ENCODE results near the gene MIAT. TPM values are rescaled to one million over a fixed set of nuclear protein-coding genes. Genes with fewer than 3 reads are reported as not detected.

The MIAT gene
- total RNA-seq, 2 donors from 2014 or later = 1.2 to 4.4 TPM

DNA sequence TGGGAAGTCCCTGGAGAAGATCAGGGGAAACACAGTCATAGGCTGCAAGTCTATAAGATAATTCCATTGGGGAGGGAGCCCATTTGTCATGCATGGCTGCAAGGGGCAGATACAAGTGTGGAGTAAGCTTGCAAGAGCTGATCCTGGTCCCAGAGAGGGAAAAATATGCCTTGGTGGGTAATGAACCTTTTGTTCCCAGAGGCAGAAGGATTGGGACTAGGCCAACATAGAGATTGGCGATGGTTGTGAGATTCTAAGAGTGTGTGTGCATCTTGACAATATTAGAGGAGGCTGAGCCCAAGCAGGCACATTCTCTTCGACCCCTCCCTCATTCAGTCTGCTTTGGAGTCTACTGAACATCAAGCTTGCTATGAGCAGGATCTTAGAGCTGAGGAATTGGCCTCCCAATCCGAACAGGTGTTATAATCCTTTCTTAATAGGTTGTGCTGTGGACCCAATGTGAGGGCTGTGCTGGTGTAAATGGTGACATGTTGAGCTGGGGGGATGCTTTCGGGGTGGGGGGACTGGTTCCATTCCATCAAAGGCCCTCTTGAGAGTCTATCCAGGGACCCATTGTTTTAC is 18.4 kb downstream of the MIAT start:
- no peak overlapping the region for H3K27ac ChIP-seq (ENCODE audit: low read depth, low read length)
- no peaks in the 10 kb centered on the region for H3K4me1 ChIP-seq (ENCODE audit: control insufficient read depth, insufficient read depth, low read length)
- H3K4me3 ChIP-seq (ENCODE audit: low read length) = no peak overlapping the region
- H3K9me3 Mint-ChIP-seq = no peaks in the 10 kb centered on the region
- no peaks in the 10 kb centered on the region for H3K36me3 ChIP-seq (ENCODE audit: control insufficient read depth, insufficient read depth, low read length)
- H3K4me3 Mint-ChIP-seq = no peak overlapping the region
- peaks cover 22% of the 10 kb centered on the region for H3K4me1 Mint-ChIP-seq
- H3K9me3 ChIP-seq (ENCODE audit: control insufficient read depth, low read length) = no peaks in the 10 kb centered on the region
- no peaks in the 10 kb centered on the region for H3K27me3 ChIP-seq (ENCODE audit: control insufficient read depth, insufficient read depth, low read length, poor library complexity, severe bottlenecking)
- H3K9ac ChIP-seq (ENCODE audit: extremely low read depth, low read length, poor library complexity, severe bottlenecking) = no peak overlapping the region
- no peaks in the 10 kb centered on the region for H3K27me3 Mint-ChIP-seq (ENCODE audit: insufficient read depth)
- no peak overlapping the region for H3K27ac Mint-ChIP-seq
- WGBS, 2 experiments (ENCODE audit: insufficient coverage in 1 of 2, insufficient read length in 1 of 2) = 90 to 93% methylated on average over 2 to 4 of the region's 4 CpGs
- peaks cover 4% of the 10 kb centered on the region for H3K36me3 Mint-ChIP-seq (ENCODE audit: low read depth)
- DNase-seq = no peak
- TF ChIP-seq CTCF (conservative IDR thresholded peaks at IDR 0.05) = no peak

DNA sequence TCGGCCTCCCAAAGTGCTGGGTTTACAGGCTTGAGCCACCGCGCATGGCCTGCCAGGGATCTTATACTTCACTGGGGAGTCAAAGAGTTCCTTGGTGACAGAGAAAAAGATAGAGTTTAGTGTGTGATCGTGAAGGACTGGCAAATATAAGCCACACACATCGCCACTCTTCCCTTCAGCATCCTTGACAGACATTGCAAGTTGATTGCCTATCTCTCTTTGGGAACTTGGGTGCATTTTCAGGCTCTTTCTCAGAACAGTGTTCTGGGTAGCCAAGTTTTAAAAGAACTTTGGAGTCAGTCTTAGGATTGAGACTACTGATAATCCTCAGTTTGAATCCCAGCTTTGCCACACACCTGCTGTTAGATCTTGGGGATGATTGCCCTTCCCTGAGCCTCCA is 19.8 kb downstream of the MIAT start:
- H3K27ac Mint-ChIP-seq = no peak overlapping the region
- no peak overlapping the region for H3K4me3 Mint-ChIP-seq
- no peak overlapping the region for H3K9ac ChIP-seq (ENCODE audit: extremely low read depth, low read length, poor library complexity, severe bottlenecking)
- peaks cover 7% of the 10 kb centered on the region for H3K4me1 ChIP-seq (ENCODE audit: control insufficient read depth, insufficient read depth, low read length)
- H3K9me3 ChIP-seq (ENCODE audit: control insufficient read depth, low read length) = no peaks in the 10 kb centered on the region
- peaks cover 24% of the 10 kb centered on the region for H3K4me1 Mint-ChIP-seq
- WGBS, 2 experiments (ENCODE audit: insufficient coverage in 1 of 2, insufficient read length in 1 of 2) = 73 to 91% methylated on average over 3 to 5 of the region's 5 CpGs
- H3K36me3 ChIP-seq (ENCODE audit: control insufficient read depth, insufficient read depth, low read length) = peaks cover 6% of the 10 kb centered on the region
- H3K27me3 Mint-ChIP-seq (ENCODE audit: insufficient read depth) = no peaks in the 10 kb centered on the region
- no peak overlapping the region for H3K27ac ChIP-seq (ENCODE audit: low read depth, low read length)
- peaks cover 15% of the 10 kb centered on the region for H3K36me3 Mint-ChIP-seq (ENCODE audit: low read depth)
- H3K4me3 ChIP-seq (ENCODE audit: low read length) = no peak overlapping the region
- no peaks in the 10 kb centered on the region for H3K27me3 ChIP-seq (ENCODE audit: control insufficient read depth, insufficient read depth, low read length, poor library complexity, severe bottlenecking)
- DNase-seq = no peak
- no peak for TF ChIP-seq CTCF (conservative IDR thresholded peaks at IDR 0.05)
- no peaks in the 10 kb centered on the region for H3K9me3 Mint-ChIP-seq

- Histone ChIP-seq H3K4me3 (ENCODE audit: low read length) (no peak overlapping the region), H3K27me3 (ENCODE audit: control insufficient read depth, insufficient read depth, low read length, poor library complexity, severe bottlenecking) (no peaks in the 10 kb centered on the region), H3K27ac (ENCODE audit: low read depth, low read length) (no peak overlapping the region), H3K9ac (ENCODE audit: extremely low read depth, low read length, poor library complexity, severe bottlenecking) (no peak overlapping the region), H3K9me3 (ENCODE audit: control insufficient read depth, low read length) (no peaks in the 10 kb centered on the region), H3K36me3 (ENCODE audit: control insufficient read depth, insufficient read depth, low read length) (peaks cover 9% of the 10 kb centered on the region), H3K4me1 (ENCODE audit: control insufficient read depth, insufficient read depth, low read length) (peaks cover 7% of the 10 kb centered on the region)
- peak; percentile 96 for DNase-seq
- peaks cover 11% of the 10 kb centered on the region for H3K4me1 Mint-ChIP-seq
- H3K4me3 Mint-ChIP-seq = no peak overlapping the region
- no peak overlapping the region for H3K27ac Mint-ChIP-seq
- H3K36me3 Mint-ChIP-seq (ENCODE audit: low read depth) = peaks cover 26% of the 10 kb centered on the region
- no peaks in the 10 kb centered on the region for H3K9me3 Mint-ChIP-seq
- 58 to 69% methylated on average over 6 to 9 of the region's 9 CpGs for WGBS, 2 experiments (ENCODE audit: insufficient coverage in 1 of 2, insufficient read length in 1 of 2)
- H3K27me3 Mint-ChIP-seq (ENCODE audit: insufficient read depth) = no peaks in the 10 kb centered on the region
- peak; percentile 96 for TF ChIP-seq CTCF (conservative IDR thresholded peaks at IDR 0.05)
Observed at GRCh38 chr22:26679003-26679629, 21.7 kb downstream of the MIAT start.
